Neural progenitor cell (in vitro differentiated cells): ENCODE data around the gene UCHL5. TPM values are rescaled to one million over a fixed set of nuclear protein-coding genes. Genes with fewer than 3 reads are reported as not detected.

Experiments
- DNase-seq: peaks from one replicate; pipeline ENCODE4 v3.0.0-alpha.2; 2016; ENCODE audit warnings: low spot score
- H2AFZ ChIP-seq: fragments of 200-600 bp; sonication (generic); replicated peaks from 2 replicates; pipeline ENCODE4 v1.6.1; 2016; ENCODE audit warnings: antibody characterized with exemption
- H3F3A ChIP-seq: fragments of 200-600 bp; sonication (generic); 2 replicates; pipeline ENCODE4 v1.6.1; 2016; ENCODE audit warnings: antibody characterized with exemption, low read depth
- H3K27ac ChIP-seq: fragments of 200-600 bp; sonication (generic); 2 replicates; pipeline ENCODE4 v1.5.1; 2016; ENCODE audit warnings: mild to moderate bottlenecking
- H3K27me3 ChIP-seq: fragments of 200-600 bp; sonication (generic); 2 replicates; pipeline ENCODE4 v1.6.1; 2016; ENCODE audit warnings: mild to moderate bottlenecking, moderate library complexity
- H3K36me3 ChIP-seq: fragments of 200-600 bp; sonication (generic); 2 replicates; pipeline ENCODE4 v1.5.1; 2016
- H3K4me1 ChIP-seq: fragments of 200-600 bp; sonication (generic); 2 replicates; pipeline ENCODE4 v1.6.1; 2016; ENCODE audit warnings: mixed run types
- H3K4me2 ChIP-seq: fragments of 200-600 bp; sonication (generic); 2 replicates; pipeline ENCODE4 v1.6.1; 2016
- H3K4me3 ChIP-seq: fragments of 200-600 bp; sonication (generic); 2 replicates; pipeline ENCODE4 v1.5.1; 2016
- H3K79me2 ChIP-seq: fragments of 200-600 bp; sonication (generic); 2 replicates; pipeline ENCODE4 v1.6.1; 2016; ENCODE audit warnings: low read depth
- H3K9ac ChIP-seq: fragments of 200-600 bp; sonication (generic); 2 replicates; pipeline ENCODE4 v1.6.1; 2016
- H3K9me3 ChIP-seq: fragments of 200-600 bp; sonication (generic); 2 replicates; pipeline ENCODE4 v1.5.1; 2016; ENCODE audit warnings: low read depth
- H4K20me1 ChIP-seq: fragments of 200-600 bp; sonication (generic); 2 replicates; pipeline ENCODE4 v1.6.1; 2016; ENCODE audit warnings: low read depth
- H3K27ac Mint-ChIP-seq: 3 replicates; pipeline ENCODE4 v1.8.0; 2021; ENCODE audit warnings: mixed read lengths
- H3K27me3 Mint-ChIP-seq: 2 replicates; pipeline ENCODE4 v1.8.0; 2022; ENCODE audit warnings: low read depth, mild to moderate bottlenecking, inconsistent platforms, moderate library complexity, mixed read lengths; ENCODE audit not compliant: insufficient read depth
- H3K36me3 Mint-ChIP-seq: 3 replicates; pipeline ENCODE4 v1.8.0; 2021; ENCODE audit warnings: mixed read lengths
- H3K4me1 Mint-ChIP-seq: 3 replicates; pipeline ENCODE4 v1.8.0; 2021; ENCODE audit warnings: mixed read lengths
- H3K4me3 Mint-ChIP-seq: 3 replicates; pipeline ENCODE4 v1.8.0; 2021; ENCODE audit warnings: mild to moderate bottlenecking, moderate library complexity, mixed read lengths
- H3K9me3 Mint-ChIP-seq: 3 replicates; pipeline ENCODE4 v1.8.0; 2020; ENCODE audit warnings: mixed read lengths
- CTCF ChIP-seq: fragments of 200-600 bp; sonication (generic); IDR thresholded peaks from 2 replicates; pipeline ENCODE4 v1.5.1; 2017; ENCODE audit warnings: antibody characterized with exemption, mild to moderate bottlenecking
- EZH2 ChIP-seq: fragments of 200-600 bp; sonication (generic); IDR thresholded peaks from 2 replicates; pipeline ENCODE4 v1.6.1; 2017; ENCODE audit warnings: antibody characterized with exemption, mild to moderate bottlenecking, moderate library complexity
- EZH2phosphoT487 ChIP-seq: fragments of 200-600 bp; sonication (generic); IDR thresholded peaks from 2 replicates; pipeline ENCODE4 v1.6.1; 2017; ENCODE audit warnings: antibody characterized with exemption
- total RNA-seq: library from RNA; depleted of rRNA; stranded (reverse); fragments of >200 nt; gene quantifications from 2 replicates; pipeline ENCODE4 v1.2.3, GENCODE V29; 2015; ENCODE audit warnings: low replicate concordance

The UCHL5 gene
- total RNA-seq, 1 donor from 2014 or later = 49.4 TPM

GRCh38 chr1:192968323-192968722, 90.8 kb downstream of the UCHL5 start:
- Histone ChIP-seq H3K79me2 (no peaks in the 10 kb centered on the region), H3K4me1 (no peaks in the 10 kb centered on the region), H3K4me2 (no peak overlapping the region), H3K27me3 (no peaks in the 10 kb centered on the region), H3F3A (no peaks in the 10 kb centered on the region), H3K4me3 (no peak overlapping the region), H2AFZ (no peak overlapping the region), H3K9ac (no peak overlapping the region), H3K27ac (no peak overlapping the region), H3K9me3 (no peaks in the 10 kb centered on the region), H3K36me3 (no peaks in the 10 kb centered on the region), H4K20me1 (no peaks in the 10 kb centered on the region)
- H3K4me3 Mint-ChIP-seq = no peak overlapping the region
- no peak overlapping the region for H3K27ac Mint-ChIP-seq
- TF ChIP-seq EZH2 = no peak
- TF ChIP-seq CTCF = no peak
- TF ChIP-seq EZH2phosphoT487 = no peak
- DNase-seq = no peak
- H3K4me1 Mint-ChIP-seq = no peaks in the 10 kb centered on the region
- H3K27me3 Mint-ChIP-seq = no peaks in the 10 kb centered on the region
- H3K9me3 Mint-ChIP-seq = no peaks in the 10 kb centered on the region
- no peaks in the 10 kb centered on the region for H3K36me3 Mint-ChIP-seq

DNA sequence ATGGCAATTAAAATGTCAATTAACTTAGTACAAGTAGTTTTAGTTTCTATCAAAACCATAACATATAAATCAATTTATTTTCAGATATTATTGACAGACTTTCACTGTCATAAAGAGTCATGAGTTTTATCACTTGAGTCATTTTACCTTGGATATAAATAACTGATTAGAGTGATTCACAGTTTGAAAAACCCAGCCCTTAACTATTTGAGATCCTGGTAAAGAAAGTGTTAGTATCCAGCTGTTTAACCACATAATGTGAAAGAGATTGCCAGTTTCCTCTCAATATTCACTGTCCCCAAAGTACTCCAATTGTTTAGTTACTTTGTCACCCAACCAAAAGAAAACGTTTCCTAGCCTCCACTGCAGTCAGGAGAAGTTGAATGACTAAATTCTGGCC, 91.3 kb downstream of the UCHL5 start:
- Histone ChIP-seq H3K4me3 (no peak overlapping the region), H3K79me2 (no peaks in the 10 kb centered on the region), H3K4me1 (no peaks in the 10 kb centered on the region), H3K4me2 (no peak overlapping the region), H2AFZ (no peak overlapping the region), H3K36me3 (no peaks in the 10 kb centered on the region), H4K20me1 (no peaks in the 10 kb centered on the region), H3K27ac (no peak overlapping the region), H3K9ac (no peak overlapping the region), H3K27me3 (no peaks in the 10 kb centered on the region), H3F3A (no peaks in the 10 kb centered on the region), H3K9me3 (no peaks in the 10 kb centered on the region)
- Mint-ChIP-seq H3K36me3 (no peaks in the 10 kb centered on the region), H3K27me3 (no peaks in the 10 kb centered on the region), H3K4me3 (no peak overlapping the region), H3K27ac (no peak overlapping the region), H3K9me3 (no peaks in the 10 kb centered on the region), H3K4me1 (no peaks in the 10 kb centered on the region)
- TF ChIP-seq EZH2 (no peak), CTCF (no peak), EZH2phosphoT487 (no peak)
- DNase-seq = no peak

DNA sequence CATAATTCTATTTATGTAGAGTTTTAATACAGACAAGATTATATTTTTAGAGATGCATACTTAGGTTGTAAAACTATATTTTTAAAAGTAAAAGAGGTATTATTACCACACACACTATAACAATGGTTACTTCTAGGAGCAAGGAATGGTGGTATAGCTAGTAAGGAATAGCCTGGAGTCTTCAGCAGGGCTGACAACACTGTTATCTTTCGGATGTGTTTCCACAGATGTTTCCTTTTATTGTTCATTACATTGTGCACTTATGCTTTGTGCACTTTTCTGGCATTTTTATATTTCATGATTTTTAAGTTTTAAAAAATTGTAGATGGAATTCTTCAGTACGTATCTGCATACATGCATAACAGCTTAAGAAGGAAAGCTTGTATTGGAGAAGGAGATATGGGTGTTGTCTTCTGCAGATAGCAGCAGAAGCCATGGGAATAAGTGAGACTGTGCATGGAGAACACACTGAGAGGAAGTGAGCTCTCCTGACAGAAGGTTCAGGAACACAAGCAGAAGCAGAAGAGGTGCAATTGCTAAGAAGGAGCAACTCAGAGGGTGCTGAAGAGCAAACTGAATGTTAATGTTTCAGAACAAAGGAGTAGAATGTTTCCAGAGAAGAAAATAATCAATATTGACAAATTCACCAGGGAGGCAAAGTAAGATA, 91.8 kb downstream of the UCHL5 start:
- Histone ChIP-seq H3K79me2 (no peaks in the 10 kb centered on the region), H3K4me3 (no peak overlapping the region), H3K9me3 (no peaks in the 10 kb centered on the region), H3K4me2 (no peak overlapping the region), H3F3A (no peaks in the 10 kb centered on the region), H4K20me1 (no peaks in the 10 kb centered on the region), H3K27me3 (no peaks in the 10 kb centered on the region), H3K27ac (no peak overlapping the region), H3K9ac (no peak overlapping the region), H3K4me1 (no peaks in the 10 kb centered on the region), H3K36me3 (no peaks in the 10 kb centered on the region), H2AFZ (no peak overlapping the region)
- Mint-ChIP-seq H3K4me3 (no peak overlapping the region), H3K27me3 (no peaks in the 10 kb centered on the region), H3K9me3 (no peaks in the 10 kb centered on the region), H3K36me3 (no peaks in the 10 kb centered on the region), H3K27ac (no peak overlapping the region), H3K4me1 (no peaks in the 10 kb centered on the region)
- DNase-seq = no peak
- no peak for TF ChIP-seq CTCF
